ENCODE measurements around the gene DNAAF5. TPM values are rescaled to one million over a fixed set of nuclear protein-coding genes. Genes with fewer than 3 reads are reported as not detected.

Gene DNAAF5
- total and polyA plus RNA-seq, 2 of the 13 experiments (the other 11 are each of a cell fraction or from before 2014, with no cell fraction given) = 11.9 to 21.5 TPM

GRCh38 chr7:714251-714671 lies 12.2 kb upstream of the DNAAF5 start:
- BruUV-seq (replicated peaks) = no TSS peak
- intact Hi-C loops (cut with micrococcal nuclease; ENCODE audit: unreplicated experiment) (no loop called here), in situ Hi-C loops (cut with HindIII; ENCODE audit: extremely low pct_ligation_motif_present, low pct_unique_long_range_greater_than_20kb) (no loop called here)
- WGBS (ENCODE audit: low lambda C conversion rate) = 99% methylated on average over 7 of the region's 13 CpGs
- Histone ChIP-seq H3K4me3 (replicated peaks in 1 of 3; ENCODE audit: insufficient read depth in 1 of 3, low read depth in 2 of 3, low read length in 3 of 3) (no peak overlapping the region), H3K4me1 (ENCODE audit: insufficient read depth, low read length) (no peaks in the 10 kb centered on the region), H2AFZ (ENCODE audit: low read length) (no peak overlapping the region), H3K36me3 (replicated peaks in 1 of 2; ENCODE audit: control insufficient read depth in 1 of 2, insufficient read depth in 2 of 2, low read length in 2 of 2) (peaks cover 5 to 11% of the 10 kb centered on the region in 2 experiments; a peak in 4 of 5 replicates), H3K9me3 (ENCODE audit: low read length) (no peaks in the 10 kb centered on the region), H3K27me3 (ENCODE audit: control insufficient read depth in 1 of 2, insufficient read depth in 2 of 2, low read length in 2 of 2) (no peaks in the 10 kb centered on the region), H3K4me2 (ENCODE audit: low read depth, low read length) (no peak overlapping the region), H3K27ac (ENCODE audit: extremely low read length, insufficient read depth, low read length) (no peak overlapping the region), H3K79me2 (ENCODE audit: insufficient read depth, low read length) (peaks cover 5% of the 10 kb centered on the region), H3K9ac (ENCODE audit: insufficient read depth, low read depth, low read length) (no peak overlapping the region), H4K20me1 (ENCODE audit: insufficient read depth, low read length) (no peaks in the 10 kb centered on the region)
- no peak; the same call in 2 of the 3 replicates for ATAC-seq
- POLR2A ChIA-PET = no interaction called here
- DNase-seq (ENCODE audit: low spot score) = no peak
- CTCF ChIA-PET (ENCODE audit: low intra/inter-chr PET ratio, low total read pairs) = no interaction called here
- TF ChIP-seq SNAPC2 (CRISPR knock-in tag; IDR thresholded peaks at IDR 0.05) = no peak
- FAIRE-seq = no peak

GRCh38 chr7:716222-716621 lies 10.3 kb upstream of the DNAAF5 start:
- Histone ChIP-seq H3K9me3 (ENCODE audit: low read length) (no peaks in the 10 kb centered on the region), H3K27ac (ENCODE audit: extremely low read length, insufficient read depth, low read length) (no peak overlapping the region), H3K4me3 (replicated peaks in 1 of 3; ENCODE audit: insufficient read depth in 1 of 3, low read depth in 2 of 3, low read length in 3 of 3) (no peak overlapping the region), H2AFZ (ENCODE audit: low read length) (no peak overlapping the region), H3K9ac (ENCODE audit: insufficient read depth, low read depth, low read length) (no peak overlapping the region), H3K4me2 (ENCODE audit: low read depth, low read length) (no peak overlapping the region), H3K79me2 (ENCODE audit: insufficient read depth, low read length) (peaks cover 5% of the 10 kb centered on the region), H3K36me3 (replicated peaks in 1 of 2; ENCODE audit: control insufficient read depth in 1 of 2, insufficient read depth in 2 of 2, low read length in 2 of 2) (peaks cover 0 to 3% of the 10 kb centered on the region in 2 experiments; a peak in 2 of 5 replicates), H4K20me1 (ENCODE audit: insufficient read depth, low read length) (no peaks in the 10 kb centered on the region), H3K4me1 (ENCODE audit: insufficient read depth, low read length) (no peaks in the 10 kb centered on the region), H3K27me3 (ENCODE audit: control insufficient read depth in 1 of 2, insufficient read depth in 2 of 2, low read length in 2 of 2) (no peaks in the 10 kb centered on the region)
- 94% methylated on average over 10 of the region's 10 CpGs for WGBS (ENCODE audit: low lambda C conversion rate)
- intact Hi-C loops (cut with micrococcal nuclease; ENCODE audit: unreplicated experiment) = no loop called here
- ChIA-PET CTCF (ENCODE audit: low intra/inter-chr PET ratio, low total read pairs) (no interaction called here), POLR2A (no interaction called here)
- in situ Hi-C loops (cut with HindIII; ENCODE audit: extremely low pct_ligation_motif_present, low pct_unique_long_range_greater_than_20kb) = no loop called here
- BruUV-seq (replicated peaks) = no TSS peak
- no peak for DNase-seq (ENCODE audit: low spot score)
- ATAC-seq = no peak
- TF ChIP-seq ZFP62 (CRISPR knock-in tag; IDR thresholded peaks at IDR 0.05) (no peak), SRSF4 (IDR thresholded peaks at IDR 0.05; ENCODE audit: low read depth, low read length, poor library complexity, severe bottlenecking) (no peak)
- FAIRE-seq = no peak

Measured in HepG2 (cell line).